B cell (primary cell): ENCODE measurements around the gene DSC3. TPM values are rescaled to one million over a fixed set of nuclear protein-coding genes. Genes with fewer than 3 reads are reported as not detected.
"Not testable (repeated sequence)": the region's sequence is repeated elsewhere in the genome, so short reads cannot be mapped to it uniquely, and the experiment has no call there.

Experiments used
- ATAC-seq: fragments of 200-7000 bp; cut with Tn5 transposase; one replicate; pipeline ENCODE4 v1.10.0; 2021; ENCODE audit warnings: low read depth, mild to moderate bottlenecking, moderate number of reproducible peaks, moderate library complexity
- CTCF ChIA-PET: fragments of 350-600 bp; sonication (Branson Sonifier 250); formaldehyde crosslinking; loops from one replicate; lab custom pipeline; 2021; ENCODE audit warnings: antibody characterized with exemption, inconsistent platforms; lab: Charles Lee
- POLR2A ChIA-PET: fragments of 350-600 bp; sonication (Branson Sonifier 250); formaldehyde crosslinking; loops from one replicate; lab custom pipeline; 2021; ENCODE audit warnings: antibody characterized with exemption; lab: Charles Lee
- DNase-seq: peaks from one replicate; pipeline ENCODE4 v3.0.0; 2013
- H2AFZ ChIP-seq: 2 replicates; pipeline ENCODE4 v1.6.1; 2012; ENCODE audit warnings: mild to moderate bottlenecking, low read depth, low read length; ENCODE audit not compliant: insufficient read depth, poor library complexity, severe bottlenecking
- H3K27ac ChIP-seq, 2 donors: 1 replicate in 1 of 2; 2 replicates in 1 of 2; pipeline ENCODE4 v1.5.1; 2012 to 2013; ENCODE audit warnings: low read length in 2 of 2, mild to moderate bottlenecking in 2 of 2, moderate library complexity in 1 of 2
- H3K27me3 ChIP-seq, 4 experiments: fragments of 200-600 bp in 1 of 4; sonication (generic) in 1 of 4; replicated peaks in 1 of 4; 1 replicate in 2 of 4; 2 replicates in 2 of 4; pipeline versions ENCODE4 v1.6.1 to v1.7.0; 2013 to 2016; ENCODE audit warnings: low read length in 3 of 4, mild to moderate bottlenecking in 2 of 4, mixed read lengths in 1 of 4, moderate library complexity in 1 of 4; ENCODE audit not compliant: insufficient read depth in 4 of 4, control insufficient read depth in 3 of 4; ENCODE audit errors: control extremely low read depth in 1 of 4
- H3K36me3 ChIP-seq, 2 experiments: replicated peaks in 1 of 2; 1 replicate in 1 of 2; 2 replicates in 1 of 2; pipeline versions ENCODE4 v1.6.1 to v1.7.1; 2013; ENCODE audit warnings: low read length in 1 of 2; ENCODE audit not compliant: insufficient read depth in 2 of 2, control insufficient read depth in 1 of 2; ENCODE audit errors: control extremely low read depth in 1 of 2, extremely low read depth in 1 of 2
- H3K4me1 ChIP-seq, 2 donors: fragments of 200-600 bp in 1 of 2; sonication (generic) in 1 of 2; 1 replicate in 1 of 2; 2 replicates in 1 of 2; pipeline versions ENCODE4 v1.5.1 to v1.6.1; 2013 to 2017; ENCODE audit warnings: low read length in 2 of 2; ENCODE audit not compliant: control insufficient read depth in 2 of 2, insufficient read depth in 2 of 2
- H3K4me2 ChIP-seq: replicated peaks from 2 replicates; pipeline ENCODE3; 2012; ENCODE audit warnings: mild to moderate bottlenecking, low read depth, low read length; ENCODE audit not compliant: poor library complexity, severe bottlenecking
- H3K4me3 ChIP-seq, 5 experiments: fragments of 200-600 bp in 1 of 5; sonication (generic) in 1 of 5; 1 replicate in 3 of 5; 2 replicates in 2 of 5; pipeline versions ENCODE4 v1.5.1 to v1.7.0; 2011 to 2016; ENCODE audit warnings: low read length in 4 of 5, mild to moderate bottlenecking in 4 of 5, low read depth in 2 of 5, control low read depth in 1 of 5, moderate library complexity in 1 of 5; ENCODE audit not compliant: insufficient read depth in 1 of 5; ENCODE audit errors: control extremely low read depth in 1 of 5, extremely low read depth in 1 of 5
- H3K79me2 ChIP-seq: fragments of 200-600 bp; sonication (generic); one replicate; pipeline ENCODE4 v1.6.0; 2016; ENCODE audit warnings: low read length; ENCODE audit not compliant: control insufficient read depth, insufficient read depth
- H3K9ac ChIP-seq: fragments of 200-600 bp; sonication (generic); 2 replicates; pipeline ENCODE4 v1.6.1; 2017; ENCODE audit warnings: mild to moderate bottlenecking, low read length, moderate library complexity
- H3K9me3 ChIP-seq, 3 donors: one replicate each; pipeline versions ENCODE4 v1.6.1 to v1.7.1; 2013; ENCODE audit warnings: low read length in 2 of 3; ENCODE audit not compliant: control insufficient read depth in 2 of 3, insufficient read depth in 1 of 3; ENCODE audit errors: control extremely low read depth in 1 of 3
- H4K20me1 ChIP-seq: 2 replicates; pipeline ENCODE4 v1.6.0; 2012; ENCODE audit warnings: mild to moderate bottlenecking, low read length; ENCODE audit not compliant: insufficient read depth, control insufficient read depth, poor library complexity, severe bottlenecking
- H3K27ac Mint-ChIP-seq: one replicate; pipeline ENCODE4 v1.8.0; 2021; ENCODE audit warnings: mixed read lengths
- H3K27me3 Mint-ChIP-seq: one replicate; pipeline ENCODE4 v1.8.0; 2021; ENCODE audit warnings: mixed read lengths
- H3K4me1 Mint-ChIP-seq: one replicate; pipeline ENCODE4 v1.8.0; 2021; ENCODE audit warnings: mixed read lengths
- H3K4me3 Mint-ChIP-seq: one replicate; pipeline ENCODE4 v1.8.0; 2021; ENCODE audit warnings: mixed read lengths
- H3K9me3 Mint-ChIP-seq: one replicate; pipeline ENCODE4 v1.8.0; 2022; ENCODE audit warnings: mixed read lengths; ENCODE audit not compliant: insufficient read depth
- EZH2 ChIP-seq: IDR thresholded peaks from 2 replicates; pipeline ENCODE4 v1.6.1; 2012; ENCODE audit warnings: borderline replicate concordance, low read depth, mild to moderate bottlenecking, moderate library complexity, low read length; ENCODE audit not compliant: insufficient read depth, poor library complexity, severe bottlenecking
- WGBS: methylation state at CpG from one replicate; pipeline ENCODE4 v1.1.5; 2013; ENCODE audit warnings: missing lambda C conversion rate; ENCODE audit not compliant: insufficient coverage; 5-methylcytosine and 5-hydroxymethylcytosine counted together
- intact Hi-C: fragments of 100-400 bp; cut with micrococcal nuclease; formaldehyde crosslinking; loops from one replicate; pipeline ENCODE4 v1.10.0; 2022
- polyA plus RNA-seq: library from polyadenylated mRNA; depleted of rRNA; stranded (reverse); fragments of >200 nt; gene quantifications from 2 replicates; pipeline ENCODE4 v1.2.3, GENCODE V29; 2012
- total RNA-seq, 2 donors: library from RNA; stranded (reverse); fragments of 120-200 nt in 1 of 2; gene quantifications; 1 replicate in 1 of 2; 2 replicates in 1 of 2; pipeline versions ENCODE4 v1.2.3 to v1.2.4, GENCODE V29; 2013 to 2022
- TF ChIP-seq, protein P1 (sequence below): fragments of 200-600 bp; IDR thresholded peaks from one replicate; pipeline ENCODE4 v1.8.0; 2022; ENCODE audit warnings: antibody characterized with exemption, mild to moderate bottlenecking

The DSC3 gene
- total and polyA plus RNA-seq, 2 donors (not counting 1 experiment from before 2014, with no cell fraction given) = not detected

DNA sequence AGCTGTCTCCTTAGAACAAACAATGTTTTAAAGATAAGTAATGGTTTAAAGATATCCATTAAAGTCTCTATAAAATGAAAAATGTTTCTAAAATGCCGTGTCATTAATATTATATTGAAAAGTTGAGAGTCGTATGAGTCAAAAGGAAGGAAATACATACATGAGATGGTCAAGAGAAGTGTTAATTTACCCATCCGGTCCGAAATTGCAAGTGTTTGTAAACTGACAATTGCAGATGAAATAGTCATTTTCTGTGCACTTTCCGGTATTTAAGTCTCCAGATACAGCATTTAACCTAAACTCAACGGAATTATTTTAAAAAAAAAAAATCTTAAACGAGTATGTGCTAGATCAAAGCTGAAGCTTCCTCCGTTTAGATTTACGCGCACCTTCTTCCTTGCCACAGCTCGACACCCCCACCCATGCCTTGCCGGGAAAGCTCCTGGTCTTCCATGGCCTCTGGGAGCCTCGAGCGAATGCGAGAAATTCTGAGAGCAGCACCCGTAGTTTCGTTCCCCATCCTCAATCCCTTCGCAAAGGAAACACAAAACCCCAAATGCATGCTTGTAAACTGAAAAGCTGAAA lies 1.8 kb downstream of the DSC3 start:
- H3K4me1 Mint-ChIP-seq = no peaks in the 10 kb centered on the region
- H2AFZ ChIP-seq = no peak overlapping the region

DNA sequence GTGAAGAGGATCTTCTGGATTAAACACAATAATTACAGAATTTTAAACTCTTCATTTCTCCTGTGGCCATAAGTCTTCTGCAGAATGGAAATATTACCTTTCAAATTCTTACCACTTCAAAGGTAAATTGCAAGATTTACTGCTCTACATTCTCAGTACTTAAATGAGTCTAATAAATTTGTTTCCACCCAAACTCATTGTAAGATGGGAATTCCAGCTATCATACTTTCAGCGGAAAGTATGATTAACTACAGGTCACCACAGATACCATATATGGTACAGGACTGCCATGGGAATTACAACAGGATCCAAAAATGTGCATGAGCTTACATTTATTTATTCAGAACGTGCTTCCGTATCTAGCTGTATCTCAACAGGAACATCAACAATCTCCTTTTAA lies 3.1 kb downstream of the DSC3 start:
- Histone ChIP-seq H4K20me1 (no peaks in the 10 kb centered on the region), H3K27ac (no peak overlapping the region), H3K4me3 (no peak overlapping the region), H3K4me1 (no peaks in the 10 kb centered on the region), H3K79me2 (no peaks in the 10 kb centered on the region), H2AFZ (no peak overlapping the region), H3K9me3 (peaks cover 0 to 15% (median 0%) of the 10 kb centered on the region in 3 donors), H3K36me3 (no peaks in the 10 kb centered on the region), H3K9ac (no peak overlapping the region), H3K27me3 (peaks cover 0 to 23% (median 12%) of the 10 kb centered on the region in 4 experiments), H3K4me2 (no peak overlapping the region)
- intact Hi-C loops = no loop called here
- Mint-ChIP-seq H3K9me3 (no peaks in the 10 kb centered on the region), H3K4me1 (no peaks in the 10 kb centered on the region), H3K27me3 (peaks cover 42% of the 10 kb centered on the region), H3K27ac (no peak overlapping the region), H3K4me3 (no peak overlapping the region)
- DNase-seq (no peak), ATAC-seq (no peak)
- TF ChIP-seq, protein P1, sequence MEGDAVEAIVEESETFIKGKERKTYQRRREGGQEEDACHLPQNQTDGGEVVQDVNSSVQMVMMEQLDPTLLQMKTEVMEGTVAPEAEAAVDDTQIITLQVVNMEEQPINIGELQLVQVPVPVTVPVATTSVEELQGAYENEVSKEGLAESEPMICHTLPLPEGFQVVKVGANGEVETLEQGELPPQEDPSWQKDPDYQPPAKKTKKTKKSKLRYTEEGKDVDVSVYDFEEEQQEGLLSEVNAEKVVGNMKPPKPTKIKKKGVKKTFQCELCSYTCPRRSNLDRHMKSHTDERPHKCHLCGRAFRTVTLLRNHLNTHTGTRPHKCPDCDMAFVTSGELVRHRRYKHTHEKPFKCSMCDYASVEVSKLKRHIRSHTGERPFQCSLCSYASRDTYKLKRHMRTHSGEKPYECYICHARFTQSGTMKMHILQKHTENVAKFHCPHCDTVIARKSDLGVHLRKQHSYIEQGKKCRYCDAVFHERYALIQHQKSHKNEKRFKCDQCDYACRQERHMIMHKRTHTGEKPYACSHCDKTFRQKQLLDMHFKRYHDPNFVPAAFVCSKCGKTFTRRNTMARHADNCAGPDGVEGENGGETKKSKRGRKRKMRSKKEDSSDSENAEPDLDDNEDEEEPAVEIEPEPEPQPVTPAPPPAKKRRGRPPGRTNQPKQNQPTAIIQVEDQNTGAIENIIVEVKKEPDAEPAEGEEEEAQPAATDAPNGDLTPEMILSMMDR = no peak
- no peak for TF ChIP-seq EZH2
- ChIA-PET CTCF (no interaction called here), POLR2A (no interaction called here)
- 100% methylated on average over 1 of the region's 3 CpGs for WGBS

More for the DNA sequence above, 1.8 kb downstream of the DSC3 start:
- ChIA-PET CTCF (no interaction called here), POLR2A (no interaction called here)
- Histone ChIP-seq H3K9me3 (peaks cover 0 to 15% (median 0%) of the 10 kb centered on the region in 3 donors), H3K27ac (no peak overlapping the region), H3K4me1 (no peaks in the 10 kb centered on the region), H3K36me3 (no peaks in the 10 kb centered on the region), H4K20me1 (no peaks in the 10 kb centered on the region), H3K27me3 (peaks cover 0 to 23% (median 12%) of the 10 kb centered on the region in 4 experiments), H3K4me2 (no peak overlapping the region), H3K4me3 (no peak overlapping the region), H3K79me2 (no peaks in the 10 kb centered on the region), H3K9ac (no peak overlapping the region)
- DNase-seq (no peak), ATAC-seq (no peak)
- Mint-ChIP-seq H3K4me3 (no peak overlapping the region), H3K9me3 (no peaks in the 10 kb centered on the region), H3K27ac (no peak overlapping the region), H3K27me3 (peaks cover 43% of the 10 kb centered on the region)
- TF ChIP-seq, protein P1 = no peak
- TF ChIP-seq EZH2 = no peak
- 16% methylated on average over 7 of the region's 18 CpGs for WGBS
- intact Hi-C loops = no loop called here

DNA sequence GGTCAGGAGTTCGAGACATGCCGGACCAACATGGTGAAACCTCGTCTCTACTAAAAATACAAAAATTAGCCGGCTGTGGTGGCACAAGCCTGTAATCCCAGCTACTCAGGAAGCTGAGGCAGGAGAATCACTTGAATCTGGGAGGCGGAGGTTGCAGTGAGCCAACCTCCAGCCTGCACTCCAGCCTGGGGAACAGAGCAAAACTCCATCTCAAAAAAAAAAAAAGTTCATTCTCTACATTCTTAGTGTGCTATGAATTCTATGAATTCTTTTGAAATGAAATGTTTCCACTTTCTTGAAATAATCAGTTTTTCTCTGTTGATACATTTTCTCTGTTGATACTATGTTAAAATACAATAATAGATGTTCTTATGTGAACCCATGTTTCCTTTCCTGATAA lies 4.9 kb downstream of the DSC3 start:
- H3K9ac ChIP-seq, POLR2A ChIA-PET, H3K4me2 ChIP-seq, H3K4me3 Mint-ChIP-seq, H3K4me1 ChIP-seq, H3K4me3 ChIP-seq, H3K9me3 Mint-ChIP-seq, DNase-seq, H3K27ac Mint-ChIP-seq, H3K4me1 Mint-ChIP-seq, H3K36me3 ChIP-seq, CTCF ChIA-PET, H2AFZ ChIP-seq, H3K79me2 ChIP-seq, ATAC-seq, H4K20me1 ChIP-seq, intact Hi-C loops, H3K27ac ChIP-seq: not testable (repeated sequence)
- Histone ChIP-seq H3K27me3 (peaks cover 0 to 18% (median 11%) of the 10 kb centered on the region in 4 experiments), H3K9me3 (peaks cover 0 to 18% (median 0%) of the 10 kb centered on the region in 3 donors)
- 100% methylated on average over 1 of the region's 5 CpGs for WGBS
- peaks cover 27% of the 10 kb centered on the region for H3K27me3 Mint-ChIP-seq
